ENCODE results near the gene LIF.
A peak's percentile ranks its signal among the peaks of the same experiment; 100 is the strongest.

The LIF gene

DNA sequence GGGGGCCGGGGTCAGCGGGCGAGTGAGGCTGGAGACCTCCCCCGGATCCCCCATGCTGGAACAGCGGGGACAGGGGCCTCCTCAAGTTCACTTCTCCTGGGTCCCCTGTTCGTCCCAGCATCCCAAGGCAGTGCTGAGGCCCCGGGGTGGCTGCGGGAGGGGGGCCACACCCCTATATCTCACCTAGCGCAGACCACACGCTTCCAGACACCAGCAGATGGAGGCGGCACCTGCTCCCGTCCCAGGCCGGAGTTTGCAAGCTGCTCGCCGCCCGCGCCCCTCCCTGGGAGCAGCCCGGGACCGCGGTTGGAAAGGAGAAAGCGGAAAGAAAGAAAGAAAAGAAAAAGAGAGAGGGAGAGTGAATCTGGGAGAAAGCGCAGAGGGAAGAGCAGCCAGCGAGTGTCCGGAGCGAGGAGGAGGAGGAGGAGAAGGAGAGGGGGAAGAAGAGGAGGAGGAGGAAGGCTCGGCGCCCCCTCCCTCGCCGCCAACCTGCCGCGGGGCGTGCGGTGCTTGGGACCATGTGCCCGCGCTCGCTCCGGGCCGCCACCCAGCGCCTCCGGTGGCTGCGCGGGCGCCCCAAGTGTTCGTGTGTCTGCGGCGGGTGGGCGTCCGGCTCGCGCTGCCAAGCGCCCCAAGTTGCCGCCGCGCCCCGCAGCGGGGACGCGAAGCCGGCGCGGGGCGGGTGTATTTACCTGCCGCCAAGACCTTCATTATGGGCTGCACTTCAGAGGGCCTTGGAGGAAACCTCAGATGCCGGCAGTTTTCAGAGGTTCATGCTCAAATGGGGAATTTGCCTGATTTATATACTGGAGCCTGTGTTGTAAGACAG lies at the start of gene LIF:
TSS of gene LIF (minus strand) at position 775 of the 829 bp plus-strand sequence. CDS start at position 711, 64 bp downstream.
- peak within 1 kb of the TSS; percentile 41 for H3K27ac ChIP-seq
- TF ChIP-seq, protein P1, sequence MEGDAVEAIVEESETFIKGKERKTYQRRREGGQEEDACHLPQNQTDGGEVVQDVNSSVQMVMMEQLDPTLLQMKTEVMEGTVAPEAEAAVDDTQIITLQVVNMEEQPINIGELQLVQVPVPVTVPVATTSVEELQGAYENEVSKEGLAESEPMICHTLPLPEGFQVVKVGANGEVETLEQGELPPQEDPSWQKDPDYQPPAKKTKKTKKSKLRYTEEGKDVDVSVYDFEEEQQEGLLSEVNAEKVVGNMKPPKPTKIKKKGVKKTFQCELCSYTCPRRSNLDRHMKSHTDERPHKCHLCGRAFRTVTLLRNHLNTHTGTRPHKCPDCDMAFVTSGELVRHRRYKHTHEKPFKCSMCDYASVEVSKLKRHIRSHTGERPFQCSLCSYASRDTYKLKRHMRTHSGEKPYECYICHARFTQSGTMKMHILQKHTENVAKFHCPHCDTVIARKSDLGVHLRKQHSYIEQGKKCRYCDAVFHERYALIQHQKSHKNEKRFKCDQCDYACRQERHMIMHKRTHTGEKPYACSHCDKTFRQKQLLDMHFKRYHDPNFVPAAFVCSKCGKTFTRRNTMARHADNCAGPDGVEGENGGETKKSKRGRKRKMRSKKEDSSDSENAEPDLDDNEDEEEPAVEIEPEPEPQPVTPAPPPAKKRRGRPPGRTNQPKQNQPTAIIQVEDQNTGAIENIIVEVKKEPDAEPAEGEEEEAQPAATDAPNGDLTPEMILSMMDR (conservative IDR thresholded peaks at IDR 0.05; ENCODE audit: low read depth): peak; percentile 52
- CTCF ChIA-PET: no interaction called here
- DNase-seq (ENCODE audit: low spot score): peak; percentile 18
- POLR2A ChIA-PET (ENCODE audit: low non-redundant PET): no interaction called here

DNA sequence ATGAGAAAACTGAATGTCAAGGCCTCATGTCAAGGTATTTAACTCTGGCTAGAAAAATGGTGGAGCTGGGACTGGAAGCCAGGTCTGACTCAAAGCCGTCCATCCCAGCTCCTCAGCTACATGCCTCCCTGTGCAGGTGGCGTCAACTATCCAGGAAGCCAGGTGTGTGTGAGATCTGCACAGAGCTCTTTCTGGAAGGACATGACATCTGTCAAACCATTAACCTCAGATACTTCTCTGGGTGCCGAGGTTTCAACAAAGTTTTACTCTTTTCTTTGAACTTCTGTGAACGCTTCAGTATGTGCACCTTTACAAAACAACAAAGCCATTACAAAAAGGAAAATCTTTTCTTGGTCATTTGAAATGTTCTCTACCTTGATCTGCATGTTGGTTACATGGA lies 49.8 kb upstream of the LIF start:
- peak overlapping the region; percentile 17; the same call in 1 of the 2 replicates for H3K27ac ChIP-seq
- ChIA-PET CTCF (no interaction called here), POLR2A (ENCODE audit: low non-redundant PET) (no interaction called here)
- no peak for DNase-seq (ENCODE audit: low spot score)
- TF ChIP-seq, protein P1 (conservative IDR thresholded peaks at IDR 0.05; ENCODE audit: low read depth): no peak

DNA sequence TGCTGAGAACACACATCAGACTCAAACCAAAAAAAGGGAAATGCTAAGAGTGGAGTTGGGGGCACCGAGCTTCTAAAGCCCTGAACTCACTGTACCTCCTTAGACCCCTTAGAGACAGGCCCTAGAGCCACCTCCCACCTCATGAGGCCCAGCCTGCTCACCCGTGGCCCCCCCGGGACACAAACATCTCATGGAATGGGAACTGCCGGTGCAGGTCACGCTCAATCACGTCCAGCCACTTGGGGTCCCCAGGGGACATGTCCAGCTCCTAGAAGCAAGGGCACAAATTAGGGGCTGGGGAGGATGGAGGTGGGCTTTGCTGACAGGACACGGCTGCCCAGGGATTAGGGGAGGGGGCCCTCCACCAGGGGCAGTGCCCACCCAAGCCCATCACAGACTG lies 49.0 kb upstream of the LIF start:
- POLR2A ChIA-PET (ENCODE audit: low non-redundant PET): no interaction called here
- CTCF ChIA-PET: no interaction called here
- H3K27ac ChIP-seq: peak overlapping the region; percentile 17; the same call in 1 of the 2 replicates
- no peak for DNase-seq (ENCODE audit: low spot score)
- TF ChIP-seq, protein P1 (conservative IDR thresholded peaks at IDR 0.05; ENCODE audit: low read depth): no peak

DNA sequence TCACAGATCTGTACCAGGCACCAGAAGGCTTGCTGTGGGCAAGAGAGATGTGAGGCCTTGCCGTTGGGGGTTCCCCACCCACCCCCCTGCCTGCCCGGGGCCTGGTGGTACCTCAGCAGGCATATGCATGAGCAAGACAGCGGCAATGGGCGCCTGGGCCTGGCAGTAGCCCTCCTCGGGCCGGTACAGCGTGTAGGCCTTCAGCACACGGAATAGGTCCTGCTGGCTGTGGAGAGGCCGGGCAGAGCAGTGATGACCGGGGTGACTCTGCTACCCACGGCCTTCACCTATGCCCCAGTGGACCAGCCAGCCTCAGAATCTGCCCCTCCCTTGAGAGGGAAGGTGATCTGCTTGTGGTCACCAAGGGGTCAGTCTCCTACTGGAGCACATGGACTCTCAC lies 48.3 kb upstream of the LIF start:
- ChIA-PET CTCF (interaction anchor here (0.6 kb wide), 2 partner anchors 31 to 116 kb away, joined by 3 read pairs; no protein-coding TSS in a partner anchor), POLR2A (ENCODE audit: low non-redundant PET) (no interaction called here)
- TF ChIP-seq, protein P1 (conservative IDR thresholded peaks at IDR 0.05; ENCODE audit: low read depth): no peak
- peak overlapping the region; percentile 17 for H3K27ac ChIP-seq
- DNase-seq (ENCODE audit: low spot score): no peak

DNA sequence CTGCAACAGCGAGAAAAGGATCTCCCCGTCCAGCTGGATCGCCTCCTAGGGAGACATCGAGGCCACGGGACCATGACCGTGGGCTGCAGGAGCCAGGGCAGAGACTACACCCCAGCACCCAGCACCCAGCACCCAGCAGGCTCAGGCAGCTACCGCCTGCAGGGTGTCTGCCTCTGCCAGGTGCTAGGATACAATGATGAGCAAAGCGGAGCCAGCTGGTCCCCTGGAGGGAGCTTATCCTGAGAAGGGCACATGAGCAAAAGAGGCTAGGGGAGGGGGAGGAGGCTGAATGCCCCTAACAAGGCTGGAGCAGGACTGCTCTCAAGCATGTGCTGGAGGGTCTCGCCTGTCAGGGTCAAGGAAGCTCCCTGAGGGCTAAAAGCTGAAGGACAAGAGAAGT lies 47.5 kb upstream of the LIF start:
- TF ChIP-seq, protein P1 (conservative IDR thresholded peaks at IDR 0.05; ENCODE audit: low read depth): no peak
- CTCF ChIA-PET: interaction anchor here (0.6 kb wide), 2 partner anchors 31 to 117 kb away, joined by 3 read pairs; no protein-coding TSS in a partner anchor
- DNase-seq (ENCODE audit: low spot score): no peak
- POLR2A ChIA-PET (ENCODE audit: low non-redundant PET): no interaction called here
- peak overlapping the region; percentile 17 for H3K27ac ChIP-seq

DNA sequence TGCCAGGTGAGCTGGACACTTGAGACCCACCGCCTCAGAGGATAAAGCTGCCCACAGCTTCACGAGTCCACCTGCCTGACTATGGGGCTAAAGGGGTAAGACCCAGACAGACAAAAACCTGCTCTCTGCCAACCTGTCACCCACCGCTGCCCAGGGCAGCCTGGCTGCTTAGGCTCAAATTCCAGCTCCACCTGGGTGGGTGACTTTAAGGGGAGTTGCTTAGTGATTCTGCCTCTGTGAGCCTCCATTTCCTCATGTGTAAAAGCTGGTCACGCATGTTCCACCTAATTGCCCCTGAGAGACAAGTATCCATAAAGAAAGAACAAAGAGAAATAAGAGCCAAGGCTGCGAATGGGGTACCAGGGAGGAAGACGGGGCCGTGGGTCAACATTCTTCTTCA lies 46.5 kb upstream of the LIF start:
- TF ChIP-seq, protein P1 (conservative IDR thresholded peaks at IDR 0.05; ENCODE audit: low read depth): no peak
- H3K27ac ChIP-seq: peak overlapping the region; percentile 95
- ChIA-PET POLR2A (ENCODE audit: low non-redundant PET) (no interaction called here), CTCF (no interaction called here)
- DNase-seq (ENCODE audit: low spot score): no peak
